Heart left ventricle (tissue), 13 donors: ENCODE measurements around the gene CSNK1D.

Experiments
- CTCF ChIP-seq, 12 donors: fragments of 200-600 bp; sonication (generic) in 4 of 12; IDR thresholded peaks; one replicate each; pipeline versions ENCODE4 v1.5.0 to v1.8.0; 2018 to 2022; ENCODE audit warnings: antibody characterized with exemption in 12 of 12, mild to moderate bottlenecking in 5 of 12
- POLR2A ChIP-seq, 2 donors: fragments of 450-650 bp; IDR thresholded peaks; one replicate each; pipeline ENCODE4 v1.6.1; 2017; ENCODE audit warnings: antibody characterized with exemption in 2 of 2, mild to moderate bottlenecking in 2 of 2, moderate library complexity in 2 of 2
- donor health status: ischemic (EF 13 %, LVEDD 7.1; RV severe dilation, severe dysfunction).
- donor health status: DM: no; HTN: yes; CAD: no.
- donor health status: DM: no; HTN: no; CAD: no.
- donor health status: ischemic (EF 25% LVEDD 6.9; RV normal size, moderate dysfunction).
- donor health status: ischemic (EF 25% LVEDD 5.7; RV mildly dilated, moderate dysfunction).
- donor health status: ischemic (EF 35%, LVEDD 5.7; RV mildly dilated, moderate dysfunction).
- donor health status: nonischemic (EF 11% LVEDD 7.7; RV severe dilation, severe dysfunction).
- donor health status: DM: yes; HTN: yes; CAD: no.
- donor health status: PGD.
- donor health status: ischemic (EF 29% LVEDD 5.4; RV normal size, mild dysfunction).
- donor health status: nonischemic (EF 23%, LVEDD 6.1; RV moderate dilation, normal function).

GRCh38 chr17:82245134-82246039 lies 28.1 kb downstream of the CSNK1D start:
- TF ChIP-seq CTCF (IDR thresholded peaks at IDR 0.05) (no peak), POLR2A (IDR thresholded peaks at IDR 0.05) (no peak)
